Activated T-cell treated with anti-CD3 and anti-CD28 coated beads, Interleukin-2, amount 50 U/mL, for 72 hours (primary cell): Measurements from ENCODE around the gene UBALD1. TPM values are rescaled to one million over a fixed set of nuclear protein-coding genes. Genes with fewer than 3 reads are reported as not detected.
"Not testable (repeated sequence)": the region's sequence is repeated elsewhere in the genome, so short reads cannot be mapped to it uniquely, and the experiment has no call there.

Experiments
- ATAC-seq, 2 donors: fragments of 150-1000 bp; cut with Tn5 transposase; replicated peaks in 1 of 2; 2 replicates each; pipeline ENCODE4 v1.10.0; 2021; ENCODE audit warnings: moderate library complexity in 2 of 2, mild to moderate bottlenecking in 1 of 2
- DNase-seq, 2 donors: peaks; one replicate each; pipeline ENCODE4 v3.0.0; 2021 to 2022; ENCODE audit warnings: mixed read lengths in 1 of 2
- H3K27ac Mint-ChIP-seq: one replicate; pipeline ENCODE4 v1.8.0; 2022; ENCODE audit warnings: mild to moderate bottlenecking, moderate library complexity, mixed read lengths
- H3K27me3 Mint-ChIP-seq: one replicate; pipeline ENCODE4 v1.8.0; 2022; ENCODE audit warnings: low read depth, mixed read lengths
- H3K36me3 Mint-ChIP-seq, 2 donors: one replicate each; pipeline ENCODE4 v1.8.0; 2022; ENCODE audit warnings: mixed read lengths in 2 of 2, mild to moderate bottlenecking in 1 of 2; ENCODE audit not compliant: insufficient read depth in 2 of 2
- H3K4me1 Mint-ChIP-seq: one replicate; pipeline ENCODE4 v1.8.0; 2022; ENCODE audit warnings: low read depth, mixed read lengths
- H3K4me3 Mint-ChIP-seq, 2 donors: one replicate each; pipeline ENCODE4 v1.8.0; 2022; ENCODE audit warnings: mild to moderate bottlenecking in 2 of 2, mixed read lengths in 2 of 2, moderate library complexity in 2 of 2
- H3K9me3 Mint-ChIP-seq, 2 donors: one replicate each; pipeline ENCODE4 v1.8.0; 2022; ENCODE audit warnings: mixed read lengths in 2 of 2
- total RNA-seq, 2 donors: library from RNA; stranded (reverse); gene quantifications; one replicate each; pipeline ENCODE4 v1.2.3, GENCODE V29; 2022

The UBALD1 gene
- total RNA-seq, 2 donors from 2014 or later: 17.2 to 18.4 TPM

GRCh38 chr16:4591706-4592470 is 22.8 kb downstream of the UBALD1 start:
- no peaks in the 10 kb centered on the region for H3K27me3 Mint-ChIP-seq
- no peaks in the 10 kb centered on the region for H3K36me3 Mint-ChIP-seq
- peaks cover 0 to 2% of the 10 kb centered on the region in 2 donors for H3K9me3 Mint-ChIP-seq
- no peak for ATAC-seq
- DNase-seq: no peak
- no peaks in the 10 kb centered on the region for H3K4me1 Mint-ChIP-seq
- no peak overlapping the region for H3K4me3 Mint-ChIP-seq
- H3K27ac Mint-ChIP-seq: no peak overlapping the region

GRCh38 chr16:4591191-4591590 is 23.5 kb downstream of the UBALD1 start:
- Mint-ChIP-seq H3K27me3 (peaks cover 5% of the 10 kb centered on the region), H3K36me3 (no peaks in the 10 kb centered on the region), H3K4me1 (no peaks in the 10 kb centered on the region), H3K4me3 (no peak overlapping the region), H3K27ac (no peak overlapping the region), H3K9me3 (peaks cover 0 to 2% of the 10 kb centered on the region in 2 donors)
- ATAC-seq: no peak
- no peak for DNase-seq

DNA sequence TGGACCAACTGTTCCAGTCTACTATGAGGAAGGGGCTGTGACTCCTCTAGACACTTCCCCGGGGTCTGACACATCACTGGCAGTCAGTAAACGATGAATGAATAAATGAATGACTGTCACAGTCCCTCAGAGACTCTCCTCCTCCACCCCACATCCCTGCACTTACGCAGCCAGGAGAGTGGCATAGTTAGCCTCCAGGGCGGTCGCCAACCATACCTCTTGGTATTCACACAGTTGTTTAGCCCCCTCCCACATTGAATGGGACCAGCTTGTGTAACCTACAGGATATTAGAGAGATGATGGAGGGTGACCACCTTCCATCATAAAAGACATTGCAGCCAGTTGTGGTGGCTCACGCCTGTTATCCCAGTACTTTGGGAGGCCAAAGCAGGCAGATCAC is 25.7 kb downstream of the UBALD1 start:
- Mint-ChIP-seq H3K36me3 (no peaks in the 10 kb centered on the region), H3K9me3 (peaks cover 0 to 2% of the 10 kb centered on the region in 2 donors), H3K4me1 (peaks cover 5% of the 10 kb centered on the region), H3K4me3 (no peak overlapping the region), H3K27me3 (peaks cover 14% of the 10 kb centered on the region), H3K27ac (no peak overlapping the region)
- DNase-seq (no peak), ATAC-seq (no peak)

- peaks cover 5% of the 10 kb centered on the region for H3K4me1 Mint-ChIP-seq
- no peak overlapping the region for H3K27ac Mint-ChIP-seq
- ATAC-seq (no peak), DNase-seq (no peak)
- H3K4me3 Mint-ChIP-seq: no peak overlapping the region
- peaks cover 0 to 2% of the 10 kb centered on the region in 2 donors for H3K9me3 Mint-ChIP-seq
- peaks cover 14% of the 10 kb centered on the region for H3K27me3 Mint-ChIP-seq
- H3K36me3 Mint-ChIP-seq: no peaks in the 10 kb centered on the region
Measured at GRCh38 chr16:4588386-4588785, 26.3 kb downstream of the UBALD1 start.

DNA sequence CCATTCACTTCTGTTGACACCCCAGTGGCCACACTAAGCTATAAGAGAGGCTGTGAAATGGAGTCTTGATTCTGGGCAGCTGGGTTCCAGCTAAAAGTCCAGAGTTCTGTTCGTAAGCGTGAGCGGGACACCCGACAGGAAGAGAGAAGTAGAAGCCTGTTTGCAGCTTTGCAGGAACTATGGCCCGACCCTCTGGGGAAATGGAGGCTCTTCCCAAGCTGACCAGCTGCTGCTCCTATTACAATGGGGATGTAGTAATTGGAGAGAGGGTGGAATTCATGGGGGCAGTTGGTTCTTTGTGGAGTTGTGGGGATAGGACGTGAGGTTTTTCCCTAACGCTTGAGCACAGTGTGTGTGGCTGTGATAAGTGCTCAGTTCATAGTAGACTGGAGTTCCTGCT is 28.4 kb downstream of the UBALD1 start:
- H3K36me3 Mint-ChIP-seq: no peaks in the 10 kb centered on the region
- no peak overlapping the region for H3K4me3 Mint-ChIP-seq
- H3K4me1 Mint-ChIP-seq: peaks cover 5% of the 10 kb centered on the region
- H3K9me3 Mint-ChIP-seq: peaks cover 0 to 2% of the 10 kb centered on the region in 2 donors
- DNase-seq (no peak), ATAC-seq (no peak)
- peaks cover 14% of the 10 kb centered on the region for H3K27me3 Mint-ChIP-seq
- H3K27ac Mint-ChIP-seq: no peak overlapping the region

GRCh38 chr16:4583906-4584305 is 30.8 kb downstream of the UBALD1 start:
- Mint-ChIP-seq H3K27ac (no peak overlapping the region), H3K9me3 (peaks cover 0 to 2% of the 10 kb centered on the region in 2 donors), H3K4me3 (no peak overlapping the region)

DNA sequence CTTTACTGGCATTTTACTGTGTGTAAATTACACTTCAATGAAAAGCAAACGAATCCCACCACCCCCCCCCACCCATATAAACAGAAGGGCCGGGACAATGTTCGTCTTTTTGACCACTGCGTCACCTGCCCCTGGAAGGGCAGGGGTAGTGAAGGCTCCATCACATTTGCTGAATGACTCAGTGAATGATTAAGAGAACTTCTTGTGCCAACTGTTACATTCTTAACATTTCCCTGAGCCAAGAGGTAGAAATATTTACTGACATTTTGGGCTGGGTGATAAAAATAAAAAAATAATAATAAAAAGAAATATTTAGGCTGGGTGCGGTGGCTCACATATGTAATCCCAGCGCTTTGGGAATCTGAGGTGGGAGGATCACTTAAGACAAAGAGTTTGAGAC is 34.4 kb downstream of the UBALD1 start:
- ATAC-seq: no peak
- Mint-ChIP-seq H3K4me1 (no peaks in the 10 kb centered on the region), H3K27ac (no peak overlapping the region), H3K9me3 (no peaks in the 10 kb centered on the region), H3K4me3 (no peak overlapping the region), H3K27me3 (no peaks in the 10 kb centered on the region), H3K36me3 (no peaks in the 10 kb centered on the region)
- no peak for DNase-seq

More at GRCh38 chr16:4583906-4584305, 30.8 kb downstream of the UBALD1 start:
- Mint-ChIP-seq H3K36me3 (no peaks in the 10 kb centered on the region), H3K4me1 (peaks cover 5% of the 10 kb centered on the region), H3K27me3 (peaks cover 14% of the 10 kb centered on the region)
- ATAC-seq: no peak
- no peak for DNase-seq

DNA sequence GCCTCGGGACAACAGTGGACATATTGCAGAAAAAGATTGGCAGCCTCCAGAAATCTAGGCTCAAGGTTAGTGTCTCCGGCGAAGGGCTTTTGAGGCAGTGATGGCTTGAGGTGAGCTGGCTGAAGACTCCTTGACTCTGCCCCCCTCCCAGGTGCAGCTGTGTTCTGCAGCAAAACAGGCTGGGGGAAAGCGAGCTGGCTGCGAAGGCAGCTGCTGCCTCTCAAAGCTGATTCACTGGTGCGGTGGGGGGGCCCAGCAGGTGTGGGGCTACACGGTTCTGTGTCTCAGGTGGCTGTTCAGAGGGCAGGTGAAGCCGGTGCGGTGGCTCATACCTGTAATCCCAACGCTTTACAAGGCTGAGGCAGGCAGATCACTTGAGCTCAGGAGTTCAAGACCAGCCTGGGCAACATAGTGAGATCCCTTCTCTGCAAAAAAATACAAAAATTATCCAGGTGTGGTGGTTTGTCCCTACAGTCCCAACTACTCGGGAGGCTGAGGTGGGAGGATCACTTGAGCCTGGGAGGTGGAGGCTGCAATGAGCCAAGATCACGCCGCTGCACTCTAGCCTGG is 35.6 kb downstream of the UBALD1 start:
- ATAC-seq: no peak
- H3K27ac Mint-ChIP-seq: no peak overlapping the region
- no peaks in the 10 kb centered on the region for H3K27me3 Mint-ChIP-seq
- no peak for DNase-seq
- no peaks in the 10 kb centered on the region for H3K9me3 Mint-ChIP-seq
- H3K4me3 Mint-ChIP-seq: no peak overlapping the region
- no peaks in the 10 kb centered on the region for H3K4me1 Mint-ChIP-seq
- no peaks in the 10 kb centered on the region for H3K36me3 Mint-ChIP-seq

- Mint-ChIP-seq H3K4me3 (no peak overlapping the region), H3K27me3 (no peaks in the 10 kb centered on the region), H3K9me3 (no peaks in the 10 kb centered on the region), H3K4me1 (no peaks in the 10 kb centered on the region), H3K27ac (no peak overlapping the region), H3K36me3 (no peaks in the 10 kb centered on the region)
- ATAC-seq: no peak
- DNase-seq: no peak
Measured at GRCh38 chr16:4576008-4576407, 38.7 kb downstream of the UBALD1 start.

DNA sequence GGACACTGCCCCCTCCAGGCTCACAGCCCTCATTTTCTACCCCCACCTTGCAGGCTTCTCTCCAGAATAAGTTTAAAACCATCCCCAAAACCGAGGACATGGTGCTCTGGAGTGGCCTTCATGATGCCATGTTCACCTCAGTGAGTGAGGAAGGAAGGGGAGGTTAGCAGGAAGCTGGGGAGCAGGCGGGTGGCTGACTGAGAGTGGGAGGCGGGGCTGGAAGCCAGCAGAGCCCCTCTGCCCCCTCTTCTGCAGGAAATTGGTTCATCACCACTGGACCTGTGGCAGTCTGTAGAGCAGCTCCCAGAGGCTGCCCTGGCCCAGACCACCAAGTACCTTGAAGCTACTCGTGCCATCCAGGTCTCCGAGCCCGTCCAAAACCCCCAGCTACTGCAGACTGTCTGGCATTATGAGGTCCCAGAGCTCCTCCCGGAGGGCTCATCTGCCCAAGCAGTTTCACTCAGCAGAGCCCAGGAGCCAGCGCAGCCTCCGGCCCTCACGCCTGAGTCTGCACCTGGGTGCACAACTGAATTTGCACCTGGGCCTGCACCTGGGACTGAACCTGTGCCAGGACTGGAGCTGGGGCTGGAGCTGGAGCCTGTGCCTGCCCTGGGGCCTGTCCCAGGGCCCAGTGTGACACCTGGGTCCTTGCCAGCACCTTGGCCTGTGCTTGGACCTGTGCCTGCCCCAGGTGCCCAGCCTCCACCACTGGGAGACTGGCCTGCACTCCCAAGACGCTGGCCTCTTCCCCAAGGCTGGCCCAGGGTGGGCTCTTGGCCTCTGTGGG is 39.6 kb downstream of the UBALD1 start:
- no peaks in the 10 kb centered on the region for H3K27me3 Mint-ChIP-seq
- no peak for ATAC-seq
- no peaks in the 10 kb centered on the region for H3K4me1 Mint-ChIP-seq
- H3K27ac Mint-ChIP-seq: no peak overlapping the region
- no peaks in the 10 kb centered on the region for H3K9me3 Mint-ChIP-seq
- no peak for DNase-seq
- H3K36me3 Mint-ChIP-seq: no peaks in the 10 kb centered on the region
- H3K4me3 Mint-ChIP-seq: no peak overlapping the region

DNA sequence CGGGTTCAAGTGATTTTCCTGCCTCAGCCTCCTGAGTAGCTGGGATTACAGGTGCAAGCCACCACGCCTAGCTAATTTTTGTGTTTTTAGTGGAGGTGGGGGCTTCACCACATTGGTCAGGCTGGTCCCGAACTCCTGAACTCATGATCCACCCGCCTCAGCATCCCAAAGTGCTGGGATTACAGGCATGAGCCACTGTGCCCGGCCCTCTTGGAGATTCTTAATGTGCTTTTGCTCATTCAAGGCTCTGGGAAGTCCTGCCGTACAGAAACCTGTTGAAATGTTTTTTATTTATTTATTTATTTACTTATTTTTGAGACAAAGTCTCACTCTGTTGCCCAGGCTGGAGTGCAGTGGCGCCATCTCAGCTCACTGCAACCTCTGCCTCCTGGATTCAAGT is 40.8 kb downstream of the UBALD1 start:
- H3K27me3 Mint-ChIP-seq, ATAC-seq, H3K4me1 Mint-ChIP-seq, H3K4me3 Mint-ChIP-seq, DNase-seq, H3K9me3 Mint-ChIP-seq, H3K27ac Mint-ChIP-seq, H3K36me3 Mint-ChIP-seq: not testable (repeated sequence)

DNA sequence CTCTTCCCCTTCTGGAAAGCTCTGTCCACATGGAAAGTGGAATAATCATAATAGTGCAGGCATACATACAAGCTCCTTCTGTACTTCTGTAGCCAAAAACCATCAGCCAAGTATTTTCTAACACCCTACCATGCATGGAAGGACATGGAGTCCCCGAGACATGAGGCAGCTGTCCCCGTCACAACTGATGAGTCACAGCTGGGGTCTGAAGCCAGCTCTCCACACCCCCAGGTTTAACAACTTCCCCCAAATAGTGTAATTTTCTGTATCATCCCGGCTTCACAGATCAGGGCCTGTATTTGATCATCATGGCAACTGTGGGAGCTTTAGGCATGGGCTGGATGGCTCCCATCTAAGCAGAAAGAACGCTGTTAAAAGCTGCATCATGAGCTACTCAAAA is 42.0 kb downstream of the UBALD1 start:
- H3K27ac Mint-ChIP-seq: no peak overlapping the region
- DNase-seq (no peak), ATAC-seq (no peak)
- no peaks in the 10 kb centered on the region for H3K9me3 Mint-ChIP-seq
- H3K4me3 Mint-ChIP-seq: no peak overlapping the region
- no peaks in the 10 kb centered on the region for H3K4me1 Mint-ChIP-seq
- H3K36me3 Mint-ChIP-seq: no peaks in the 10 kb centered on the region
- H3K27me3 Mint-ChIP-seq: no peaks in the 10 kb centered on the region

- DNase-seq: no peak
- H3K27me3 Mint-ChIP-seq: no peaks in the 10 kb centered on the region
- no peaks in the 10 kb centered on the region for H3K36me3 Mint-ChIP-seq
- no peak overlapping the region for H3K27ac Mint-ChIP-seq
- H3K4me1 Mint-ChIP-seq: peaks cover 9% of the 10 kb centered on the region
- no peak overlapping the region for H3K4me3 Mint-ChIP-seq
- H3K9me3 Mint-ChIP-seq: no peaks in the 10 kb centered on the region
- ATAC-seq: no peak
Measured at GRCh38 chr16:4570688-4571321, 43.9 kb downstream of the UBALD1 start.
